Mesendoderm (in vitro differentiated cells): ENCODE results near the gene LTA.
A peak's percentile ranks its signal among the peaks of the same experiment; 100 is the strongest.

ENCODE experiments used
- DNase-seq: peaks from one replicate; pipeline ENCODE4 v3.0.0; 2013
- H2AK5ac ChIP-seq: 2 replicates; pipeline ENCODE4 v1.6.1; 2013; ENCODE audit warnings: low read length, inconsistent platforms
- H2BK120ac ChIP-seq: 2 replicates; pipeline ENCODE4 v1.6.1; 2013; ENCODE audit warnings: low read depth, mild to moderate bottlenecking, low read length, moderate library complexity, mixed read lengths
- H2BK15ac ChIP-seq: replicated peaks from 2 replicates; pipeline ENCODE4 v1.6.1; 2013; ENCODE audit warnings: low read depth, mild to moderate bottlenecking, moderate library complexity
- H2BK5ac ChIP-seq: 2 replicates; pipeline ENCODE4 v1.6.1; 2013; ENCODE audit warnings: low read length, inconsistent platforms
- H3K18ac ChIP-seq: 2 replicates; pipeline ENCODE4 v1.6.1; 2013; ENCODE audit warnings: mild to moderate bottlenecking, low read length, mixed read lengths
- H3K23ac ChIP-seq: one replicate; pipeline ENCODE4 v1.6.1; 2013; ENCODE audit warnings: low read length
- H3K27ac ChIP-seq: 2 replicates; pipeline ENCODE4 v1.5.1; 2013; ENCODE audit warnings: low read depth, mild to moderate bottlenecking, inconsistent platforms, low read length, moderate library complexity
- H3K27me3 ChIP-seq: 2 replicates; pipeline ENCODE4 v1.6.1; 2013; ENCODE audit warnings: low read length, control low read depth, mild to moderate bottlenecking, inconsistent platforms; ENCODE audit not compliant: insufficient read depth, poor library complexity
- H3K36me3 ChIP-seq: 2 replicates; pipeline ENCODE4 v1.6.1; 2013; ENCODE audit warnings: low read length, inconsistent platforms; ENCODE audit not compliant: control insufficient read depth, insufficient read depth
- H3K4ac ChIP-seq: one replicate; pipeline ENCODE4 v1.6.1; 2013; ENCODE audit warnings: low read depth, mild to moderate bottlenecking, low read length, moderate library complexity
- H3K4me1 ChIP-seq: 2 replicates; pipeline ENCODE4 v1.6.1; 2013; ENCODE audit warnings: low read depth, low read length, inconsistent platforms; ENCODE audit not compliant: control insufficient read depth
- H3K4me2 ChIP-seq: 2 replicates; pipeline ENCODE4 v1.6.1; 2013; ENCODE audit warnings: low read length
- H3K4me3 ChIP-seq: 2 replicates; pipeline ENCODE4 v1.5.1; 2013; ENCODE audit warnings: mild to moderate bottlenecking, low read length
- H3K56ac ChIP-seq: one replicate; pipeline ENCODE4 v1.6.1; 2013; ENCODE audit warnings: low read length
- H3K79me1 ChIP-seq: 2 replicates; pipeline ENCODE4 v1.6.1; 2013; ENCODE audit warnings: low read length, inconsistent platforms
- H3K79me2 ChIP-seq: 2 replicates; pipeline ENCODE4 v1.6.1; 2013; ENCODE audit warnings: mild to moderate bottlenecking, low read length; ENCODE audit not compliant: control insufficient read depth, insufficient read depth
- H3K9ac ChIP-seq: 2 replicates; pipeline ENCODE4 v1.6.1; 2013; ENCODE audit warnings: low read length, inconsistent platforms
- H4K5ac ChIP-seq: one replicate; pipeline ENCODE4 v1.6.1; 2013; ENCODE audit warnings: low read length
- H4K8ac ChIP-seq: one replicate; pipeline ENCODE4 v1.6.1; 2013; ENCODE audit warnings: low read depth, mild to moderate bottlenecking, control low read depth, low read length, moderate library complexity
- WGBS: extraction: QIAGEN DNeasy Blood & Tissue Kit; methylation state at CpG from one replicate; pipeline ENCODE4 v1.1.7; 2013; ENCODE audit warnings: low lambda C conversion rate, missing lambda C conversion rate; ENCODE audit not compliant: insufficient coverage; ENCODE audit errors: extremely low coverage; 5-methylcytosine and 5-hydroxymethylcytosine counted together

The LTA gene

DNA sequence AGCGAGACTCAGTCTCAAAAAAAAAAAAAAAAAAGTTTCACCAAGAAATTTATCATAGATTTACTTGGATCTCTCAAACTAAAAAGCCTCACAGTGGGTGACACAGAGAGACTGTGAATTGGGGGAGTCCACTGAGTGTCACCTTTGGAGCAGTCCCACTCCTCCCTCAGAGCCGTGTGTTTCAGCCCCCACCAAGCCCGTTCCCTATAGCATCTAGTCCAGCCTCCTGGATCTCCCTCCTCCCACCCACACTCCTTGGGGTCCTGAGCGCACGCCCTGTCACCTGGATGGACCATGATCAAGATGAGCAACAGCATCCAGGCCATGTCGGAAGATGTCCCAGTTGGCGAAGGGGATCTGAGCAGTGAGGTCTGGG is 20.3 kb downstream of the LTA start:
- Histone ChIP-seq H2BK5ac (no peak overlapping the region), H3K4me3 (no peak overlapping the region), H3K23ac (no peak overlapping the region), H2BK120ac (no peak overlapping the region), H3K4me2 (no peak overlapping the region), H3K79me1 (no peaks in the 10 kb centered on the region), H4K5ac (no peak overlapping the region), H2BK15ac (no peak overlapping the region), H3K27me3 (no peaks in the 10 kb centered on the region), H3K36me3 (no peaks in the 10 kb centered on the region), H3K4ac (no peak overlapping the region), H3K9ac (no peak overlapping the region), H4K8ac (no peak overlapping the region), H3K18ac (no peak overlapping the region), H3K79me2 (no peaks in the 10 kb centered on the region), H3K56ac (no peak overlapping the region), H2AK5ac (no peak overlapping the region), H3K27ac (no peak overlapping the region), H3K4me1 (no peaks in the 10 kb centered on the region)
- no peak for DNase-seq
- WGBS: no CpG with 5 or more reads among the region's 7 CpGs

DNA sequence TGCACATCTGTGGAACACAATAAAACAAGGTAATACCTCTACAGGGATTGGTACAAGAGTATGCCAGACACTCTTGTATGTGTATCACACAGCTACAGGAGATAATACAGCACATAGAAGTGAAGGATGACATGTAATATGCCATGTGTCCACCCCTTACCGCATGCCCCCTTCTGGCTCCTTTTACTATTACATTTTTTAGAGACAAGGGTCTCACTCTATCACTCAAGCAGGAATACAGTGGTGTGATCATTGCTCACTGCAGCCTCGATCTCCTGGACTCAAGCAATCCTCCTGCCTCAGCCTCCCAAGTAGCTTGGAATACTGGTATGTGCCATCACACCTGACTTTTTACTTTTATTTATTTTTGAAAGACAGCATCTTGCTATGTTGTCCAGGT is 24.9 kb downstream of the LTA start:
- H3K36me3 ChIP-seq: no peaks in the 10 kb centered on the region
- no peak overlapping the region for H4K8ac ChIP-seq
- H3K4ac ChIP-seq: no peak overlapping the region
- H3K4me3 ChIP-seq: no peak overlapping the region
- H3K18ac ChIP-seq: no peak overlapping the region
- H3K79me2 ChIP-seq: no peaks in the 10 kb centered on the region
- no peaks in the 10 kb centered on the region for H3K27me3 ChIP-seq
- no peak overlapping the region for H2BK15ac ChIP-seq
- H4K5ac ChIP-seq: no peak overlapping the region
- H3K9ac ChIP-seq: no peak overlapping the region
- no peak for DNase-seq
- H3K4me2 ChIP-seq: no peak overlapping the region
- no peak overlapping the region for H3K27ac ChIP-seq
- WGBS: no CpG with 5 or more reads among the region's 2 CpGs
- no peak overlapping the region for H3K56ac ChIP-seq
- H3K23ac ChIP-seq: no peak overlapping the region
- no peak overlapping the region for H2BK120ac ChIP-seq
- no peak overlapping the region for H2AK5ac ChIP-seq
- no peaks in the 10 kb centered on the region for H3K79me1 ChIP-seq
- H2BK5ac ChIP-seq: no peak overlapping the region
- H3K4me1 ChIP-seq: no peaks in the 10 kb centered on the region

DNA sequence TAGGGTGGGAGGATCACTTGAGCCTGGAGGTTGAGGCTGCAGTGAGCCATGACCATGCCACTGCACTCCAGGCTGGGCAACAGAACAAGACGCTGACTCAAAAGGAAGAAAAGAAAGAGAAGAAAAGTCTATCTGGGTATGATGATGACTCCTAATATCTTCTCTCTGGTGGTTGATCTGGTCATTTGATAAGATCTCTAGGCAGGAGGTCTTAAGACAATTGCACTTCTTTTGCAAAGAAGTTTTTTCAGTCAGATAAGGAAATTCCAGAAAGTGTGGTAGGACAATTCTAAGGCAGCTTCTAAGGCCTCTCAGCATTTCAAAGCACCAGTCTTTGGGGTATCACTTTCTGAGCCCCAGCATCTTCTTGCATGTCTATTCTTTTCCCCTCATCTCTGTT is 35.2 kb downstream of the LTA start:
- Histone ChIP-seq H3K79me1 (no peaks in the 10 kb centered on the region), H4K5ac (no peak overlapping the region), H3K36me3 (no peaks in the 10 kb centered on the region), H3K27ac (no peak overlapping the region), H3K18ac (no peak overlapping the region), H4K8ac (no peak overlapping the region), H3K4me1 (peaks cover 2% of the 10 kb centered on the region), H3K23ac (no peak overlapping the region), H3K56ac (no peak overlapping the region), H3K9ac (no peak overlapping the region), H2BK5ac (no peak overlapping the region), H3K27me3 (no peaks in the 10 kb centered on the region), H2AK5ac (no peak overlapping the region), H3K4me2 (no peak overlapping the region), H2BK120ac (no peak overlapping the region), H2BK15ac (no peak overlapping the region), H3K79me2 (no peaks in the 10 kb centered on the region), H3K4me3 (no peak overlapping the region), H3K4ac (no peak overlapping the region)
- peak; percentile 68 for DNase-seq
- WGBS: no CpG with 5 or more reads among the region's 1 CpG

DNA sequence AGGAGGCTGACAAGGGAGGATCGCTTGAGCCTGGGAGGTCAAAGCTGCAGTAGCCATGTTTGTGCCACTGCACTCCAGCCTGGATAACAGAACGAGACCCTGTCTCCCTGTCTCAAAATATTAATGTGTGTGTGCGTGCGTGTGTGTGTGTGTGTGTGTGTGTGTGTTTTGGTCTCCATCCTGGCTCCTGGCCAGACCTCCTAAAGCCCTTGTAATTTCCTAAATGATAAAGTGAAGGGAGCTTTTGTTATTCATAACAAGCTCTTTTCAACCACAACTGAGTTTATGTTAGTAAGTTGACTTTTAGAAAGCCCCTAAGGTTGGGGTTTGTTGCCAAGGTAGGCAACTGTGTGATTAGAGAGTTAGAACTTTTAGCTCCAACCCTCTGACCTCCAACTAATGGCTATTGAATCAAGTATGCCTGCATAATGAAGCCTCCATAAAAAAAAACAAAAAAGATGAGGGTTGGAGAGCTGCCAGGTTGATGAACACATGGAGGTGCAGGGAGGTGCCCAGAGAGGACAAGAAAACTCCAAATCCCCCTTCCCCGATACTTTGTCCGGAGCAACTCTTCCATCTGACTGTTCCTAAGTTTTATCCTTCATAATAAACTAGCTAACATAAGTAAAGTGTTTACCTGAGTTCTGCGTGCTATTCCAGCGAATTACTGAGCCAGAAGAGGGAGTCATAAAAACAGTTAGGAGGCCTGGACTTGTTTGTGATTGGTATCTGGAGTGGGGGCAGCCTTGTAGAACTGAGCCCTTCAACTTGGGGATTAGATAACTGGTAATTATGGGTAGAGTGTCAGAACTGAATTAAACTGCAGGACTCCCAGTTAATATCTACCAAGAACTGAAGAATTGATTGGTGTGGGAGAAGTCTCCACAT is 37.7 kb downstream of the LTA start:
- Histone ChIP-seq H2BK15ac (no peak overlapping the region), H2BK5ac (no peak overlapping the region), H3K36me3 (no peaks in the 10 kb centered on the region), H3K23ac (no peak overlapping the region), H3K79me1 (no peaks in the 10 kb centered on the region), H2AK5ac (no peak overlapping the region), H3K56ac (peak overlapping the region; percentile 17), H4K8ac (no peak overlapping the region), H3K4me3 (no peak overlapping the region), H4K5ac (no peak overlapping the region), H3K27me3 (no peaks in the 10 kb centered on the region), H3K4ac (no peak overlapping the region), H2BK120ac (no peak overlapping the region), H3K79me2 (no peaks in the 10 kb centered on the region), H3K9ac (no peak overlapping the region), H3K4me1 (peaks cover 2% of the 10 kb centered on the region), H3K27ac (no peak overlapping the region), H3K4me2 (no peak overlapping the region), H3K18ac (no peak overlapping the region)
- WGBS: no CpG with 5 or more reads among the region's 8 CpGs
- no peak for DNase-seq

DNA sequence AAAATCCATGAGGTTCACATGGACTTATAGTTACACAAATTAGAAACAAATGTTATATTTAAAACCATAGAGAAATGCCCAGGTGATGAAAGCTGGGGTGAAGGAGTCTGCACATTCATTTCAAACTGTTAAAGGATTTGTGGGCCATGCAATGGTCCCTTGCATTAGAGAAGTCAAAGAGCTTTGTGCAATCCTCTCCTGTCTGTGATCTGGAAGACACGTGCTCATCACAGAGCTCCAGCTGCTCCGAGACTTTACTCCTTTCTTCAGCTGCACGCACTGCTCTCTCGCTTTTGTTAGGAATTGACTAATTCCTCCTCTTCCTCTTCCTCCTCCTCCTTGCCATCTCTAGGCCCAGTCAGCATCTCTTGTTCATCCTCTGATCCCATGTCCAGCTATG is 38.9 kb downstream of the LTA start:
- Histone ChIP-seq H2BK15ac (no peak overlapping the region), H2BK120ac (no peak overlapping the region), H3K9ac (no peak overlapping the region), H3K56ac (no peak overlapping the region), H3K23ac (no peak overlapping the region), H3K4me3 (no peak overlapping the region), H3K4me2 (no peak overlapping the region), H3K27me3 (no peaks in the 10 kb centered on the region), H4K8ac (no peak overlapping the region), H4K5ac (no peak overlapping the region), H3K36me3 (no peaks in the 10 kb centered on the region), H3K27ac (no peak overlapping the region), H2AK5ac (no peak overlapping the region), H3K79me1 (no peaks in the 10 kb centered on the region), H3K4me1 (peaks cover 10% of the 10 kb centered on the region), H3K79me2 (no peaks in the 10 kb centered on the region), H2BK5ac (no peak overlapping the region), H3K18ac (no peak overlapping the region), H3K4ac (no peak overlapping the region)
- no peak for DNase-seq
- no CpG with 5 or more reads among the region's 4 CpGs for WGBS
